IMR-90 (cell line): Measurements from ENCODE around the gene PPFIBP2. TPM values are rescaled to one million over a fixed set of nuclear protein-coding genes. Genes with fewer than 3 reads are reported as not detected.
A peak's percentile ranks its signal among the peaks of the same experiment; 100 is the strongest.

Source experiments
- ATAC-seq: fragments of 200-7000 bp; cut with Tn5 transposase; 2 replicates; pipeline ENCODE4 v1.9.1; 2020; ENCODE audit warnings: low read depth, mild to moderate bottlenecking, moderate library complexity
- BruUV-seq: library from RNA; stranded (reverse); fragments of 400-500 nt; replicated peaks from 2 replicates; lab custom pipeline; 2021; lab: Mats Ljungman, UMichigan
- CTCF ChIA-PET: fragments of 300-600 bp; formaldehyde crosslinking; extraction: SDS; loops from one replicate; lab custom pipeline; 2021; ENCODE audit warnings: antibody characterized with exemption; lab: Yijun Ruan, JAX
- POLR2A ChIA-PET: fragments of 300-600 bp; sonication (Branson Sonifier 250); formaldehyde crosslinking; loops from one replicate; lab custom pipeline; 2022; ENCODE audit warnings: antibody characterized with exemption; ENCODE audit not compliant: unreplicated experiment; lab: Charles Lee
- DNase-seq: peaks from one replicate; pipeline ENCODE4 v3.0.0; 2013
- H2AFZ ChIP-seq: replicated peaks from 2 replicates; pipeline ENCODE3; 2013; ENCODE audit warnings: low read length, mild to moderate bottlenecking; ENCODE audit not compliant: poor library complexity
- H2AK5ac ChIP-seq: 2 replicates; pipeline ENCODE4 v1.6.1; 2013; ENCODE audit warnings: low read depth, low read length, inconsistent platforms
- H2AK9ac ChIP-seq: replicated peaks from 2 replicates; pipeline ENCODE3; 2013; ENCODE audit warnings: mild to moderate bottlenecking, low read depth, low read length, moderate library complexity; ENCODE audit not compliant: poor library complexity
- H2BK120ac ChIP-seq: 2 replicates; pipeline ENCODE4 v1.6.1; 2013; ENCODE audit warnings: low read depth, low read length, inconsistent platforms
- H2BK15ac ChIP-seq: 3 replicates; pipeline ENCODE4 v1.6.1; 2013; ENCODE audit warnings: low read depth, low read length, inconsistent platforms
- H2BK20ac ChIP-seq: 2 replicates; pipeline ENCODE4 v1.6.1; 2013; ENCODE audit warnings: low read depth, mild to moderate bottlenecking, inconsistent platforms, low read length, moderate library complexity
- H2BK5ac ChIP-seq: 2 replicates; pipeline ENCODE4 v1.6.1; 2013; ENCODE audit warnings: mild to moderate bottlenecking, low read depth, low read length, inconsistent platforms; ENCODE audit not compliant: poor library complexity, severe bottlenecking
- H3K14ac ChIP-seq: replicated peaks from 2 replicates; pipeline ENCODE4 v1.6.1; 2013; ENCODE audit warnings: low read depth, low read length, inconsistent platforms
- H3K18ac ChIP-seq: 2 replicates; pipeline ENCODE4 v1.6.1; 2013; ENCODE audit warnings: low read depth, low read length, control low read depth
- H3K23ac ChIP-seq: 2 replicates; pipeline ENCODE4 v1.6.1; 2013; ENCODE audit warnings: low read depth, low read length, inconsistent platforms
- H3K27ac ChIP-seq: 2 replicates; pipeline ENCODE4 v1.5.1; 2013; ENCODE audit warnings: mild to moderate bottlenecking, control low read depth, low read length; ENCODE audit not compliant: insufficient read depth
- H3K27me3 ChIP-seq: 2 replicates; pipeline ENCODE4 v1.6.1; 2013; ENCODE audit warnings: low read length; ENCODE audit not compliant: control insufficient read depth, insufficient read depth
- H3K36me3 ChIP-seq: 2 replicates; pipeline ENCODE4 v1.6.1; 2013; ENCODE audit warnings: low read length, mixed read lengths; ENCODE audit not compliant: control insufficient read depth, insufficient read depth
- H3K4ac ChIP-seq: 2 replicates; pipeline ENCODE4 v1.6.1; 2013; ENCODE audit warnings: low read depth, low read length, inconsistent platforms
- H3K4me1 ChIP-seq: 2 replicates; pipeline ENCODE4 v1.6.1; 2013; ENCODE audit warnings: low read length, mixed read lengths; ENCODE audit not compliant: control insufficient read depth, insufficient read depth
- H3K4me2 ChIP-seq: 2 replicates; pipeline ENCODE4 v1.6.1; 2013; ENCODE audit warnings: low read depth, mild to moderate bottlenecking, control low read depth, low read length, moderate library complexity
- H3K4me3 ChIP-seq: 2 replicates; pipeline ENCODE4 v1.5.1; 2013; ENCODE audit warnings: low read depth, mild to moderate bottlenecking, control low read depth, low read length, moderate library complexity; ENCODE audit not compliant: insufficient read depth
- H3K56ac ChIP-seq: 2 replicates; pipeline ENCODE4 v1.6.1; 2013; ENCODE audit warnings: low read length, inconsistent platforms; ENCODE audit not compliant: insufficient read depth; ENCODE audit errors: extremely low read depth
- H3K79me1 ChIP-seq, 2 experiments: 2 replicates each; pipeline ENCODE4 v1.6.1; 2013; ENCODE audit warnings: low read length in 2 of 2, inconsistent platforms in 1 of 2, low read depth in 1 of 2
- H3K9ac ChIP-seq: 2 replicates; pipeline ENCODE4 v1.6.1; 2013; ENCODE audit warnings: low read depth, low read length, control low read depth
- H3K9me1 ChIP-seq: 2 replicates; pipeline ENCODE4 v1.6.1; 2013; ENCODE audit warnings: low read length, inconsistent platforms; ENCODE audit not compliant: insufficient read depth
- H3K9me3 ChIP-seq: 2 replicates; pipeline ENCODE4 v1.6.1; 2013; ENCODE audit warnings: low read length; ENCODE audit not compliant: control insufficient read depth, insufficient read depth
- H4K20me1 ChIP-seq: 2 replicates; pipeline ENCODE4 v1.6.1; 2013; ENCODE audit warnings: low read length, inconsistent platforms; ENCODE audit not compliant: insufficient read depth
- H4K5ac ChIP-seq: 2 replicates; pipeline ENCODE4 v1.6.1; 2013; ENCODE audit warnings: mild to moderate bottlenecking, low read depth, low read length, control low read depth
- H4K8ac ChIP-seq, 2 experiments: 2 replicates each; pipeline ENCODE4 v1.6.1; 2013; ENCODE audit warnings: low read depth in 2 of 2, low read length in 2 of 2, control low read depth in 1 of 2, inconsistent platforms in 1 of 2
- H4K91ac ChIP-seq: 2 replicates; pipeline ENCODE4 v1.6.1; 2013; ENCODE audit warnings: low read depth, low read length, inconsistent platforms; ENCODE audit not compliant: insufficient read depth
- BHLHE40 ChIP-seq: fragments of 150-350 bp; IDR thresholded peaks from 2 replicates; pipeline ENCODE4 v1.6.1; 2016; ENCODE audit warnings: mild to moderate bottlenecking, low read depth, low read length
- CEBPB ChIP-seq: IDR thresholded peaks from 2 replicates; pipeline ENCODE4 v1.6.1; 2012; ENCODE audit warnings: low read depth, low read length, improper control_type of control experiment
- CHD1 ChIP-seq: IDR thresholded peaks from 2 replicates; pipeline ENCODE4 v1.6.1; 2012; ENCODE audit warnings: low read depth, low read length, improper control_type of control experiment
- CTCF ChIP-seq: conservative IDR thresholded peaks from 2 replicates; pipeline ENCODE4 v1.5.1; 2012; ENCODE audit warnings: mild to moderate bottlenecking, low read depth, low read length, improper control_type of control experiment
- ELK1 ChIP-seq: fragments of 150-350 bp; IDR thresholded peaks from 2 replicates; pipeline ENCODE4 v1.6.1; 2016; ENCODE audit warnings: low read depth, mild to moderate bottlenecking, low read length, moderate library complexity, borderline replicate concordance
- FOS ChIP-seq: fragments of 150-350 bp; IDR thresholded peaks from 2 replicates; pipeline ENCODE4 v1.6.1; 2016; ENCODE audit warnings: low read depth, low read length
- MAFK ChIP-seq: IDR thresholded peaks from 2 replicates; pipeline ENCODE4 v1.6.1; 2012; ENCODE audit warnings: low read depth, low read length, improper control_type of control experiment
- MAZ ChIP-seq: IDR thresholded peaks from 2 replicates; pipeline ENCODE4 v1.6.1; 2012; ENCODE audit warnings: low read depth, mild to moderate bottlenecking, low read length, improper control_type of control experiment, moderate library complexity, borderline replicate concordance
- MXI1 ChIP-seq: IDR thresholded peaks from 2 replicates; pipeline ENCODE4 v1.6.1; 2012; ENCODE audit warnings: low read depth, mild to moderate bottlenecking, low read length, moderate library complexity, borderline replicate concordance
- NFE2L2 ChIP-seq: fragments of 150-350 bp; IDR thresholded peaks from 2 replicates; pipeline ENCODE4 v1.6.1; 2016; ENCODE audit warnings: low read depth, mild to moderate bottlenecking, low read length
- POLR2A ChIP-seq: IDR thresholded peaks from 2 replicates; pipeline ENCODE4 v1.6.1; 2012; ENCODE audit warnings: mild to moderate bottlenecking, low read depth, low read length
- RAD21 ChIP-seq: IDR thresholded peaks from 2 replicates; pipeline ENCODE4 v1.6.1; 2012; ENCODE audit warnings: low read length, improper control_type of control experiment
- RCOR1 ChIP-seq: IDR thresholded peaks from 2 replicates; pipeline ENCODE4 v1.6.1; 2012; ENCODE audit warnings: mild to moderate bottlenecking, low read length, improper control_type of control experiment; ENCODE audit not compliant: insufficient replicate concordance
- RFX5 ChIP-seq: IDR thresholded peaks from 2 replicates; pipeline ENCODE4 v1.8.0; 2012; ENCODE audit warnings: low read depth, mild to moderate bottlenecking, low read length, moderate library complexity
- SMC3 ChIP-seq: fragments of 150-350 bp; IDR thresholded peaks from 2 replicates; pipeline ENCODE4 v1.6.1; 2016; ENCODE audit warnings: low read depth, mild to moderate bottlenecking, antibody characterized with exemption, low read length, moderate library complexity
- USF2 ChIP-seq: fragments of 150-350 bp; IDR thresholded peaks from 2 replicates; pipeline ENCODE4 v1.6.1; 2017; ENCODE audit warnings: mild to moderate bottlenecking, antibody characterized with exemption, low read length, low read depth
- WGBS, 2 experiments: methylation state at CpG; one replicate each; pipeline versions ENCODE4 v1.1.5 to v1.1.7; 2013; ENCODE audit warnings: missing lambda C conversion rate in 2 of 2; ENCODE audit not compliant: insufficient read length in 1 of 2; ENCODE audit errors: extremely low coverage in 2 of 2; 5-methylcytosine and 5-hydroxymethylcytosine counted together
- dilution Hi-C: fragments of 300-500 bp; cut with HindIII; formaldehyde crosslinking; loops from one replicate; pipeline ENCODE4 v1.14.3; 2018; ENCODE audit warnings: low sequenced_read_pairs; ENCODE audit not compliant: unreplicated experiment
- in situ Hi-C: fragments of 300-500 bp; cut with MboI; formaldehyde crosslinking; loops from 3 replicates; pipeline ENCODE4 v1.14.3; 2019; ENCODE audit warnings: low sequenced_read_pairs, inconsistent platforms, mixed read lengths
- intact Hi-C: fragments of 100-400 bp; cut with micrococcal nuclease; formaldehyde crosslinking; loops from 2 replicates; pipeline ENCODE4 v1.10.0; 2022
- polyA plus RNA-seq, 3 experiments: library from polyadenylated mRNA; depleted of rRNA; stranded (reverse); fragments of >200 nt; gene quantifications; 2 replicates each; pipeline ENCODE4 v1.2.3, GENCODE V29; 2012; ENCODE audit warnings: low replicate concordance in 1 of 3
- total RNA-seq: library from RNA; depleted of rRNA; stranded (reverse); fragments of >200 nt; gene quantifications from 2 replicates; pipeline ENCODE4 v1.2.3, GENCODE V29; 2012

PPFIBP2 gene
- total and polyA plus RNA-seq, 2 of the 4 experiments (the other 2 are of a cell fraction), result 6.0 to 11.8 TPM

GRCh38 chr11:7651140-7651551 lies 137.3 kb downstream of the PPFIBP2 start:
- Histone ChIP-seq H3K9me1 (no peaks in the 10 kb centered on the region), H3K18ac (no peak overlapping the region), H3K36me3 (peaks cover 3% of the 10 kb centered on the region), H3K14ac (no peak overlapping the region), H4K91ac (no peak overlapping the region), H2AK9ac (no peak overlapping the region), H3K79me1 (no peaks in the 10 kb centered on the region), H3K27me3 (no peaks in the 10 kb centered on the region), H3K4ac (no peak overlapping the region), H4K8ac (no peak overlapping the region), H3K27ac (no peak overlapping the region), H3K4me2 (no peak overlapping the region), H4K5ac (no peak overlapping the region), H4K20me1 (no peaks in the 10 kb centered on the region), H2AK5ac (no peak overlapping the region), H2BK15ac (no peak overlapping the region), H3K4me1 (no peaks in the 10 kb centered on the region), H3K9me3 (no peaks in the 10 kb centered on the region), H3K9ac (no peak overlapping the region), H3K56ac (no peak overlapping the region), H2BK20ac (no peak overlapping the region), H2BK120ac (no peak overlapping the region), H2BK5ac (no peak overlapping the region), H3K4me3 (no peak overlapping the region), H3K23ac (no peak overlapping the region), H2AFZ (no peak overlapping the region)
- intact Hi-C loops, result no loop called here
- DNase-seq (peak; percentile 13), ATAC-seq (no peak)
- ChIA-PET POLR2A (no interaction called here), CTCF (no interaction called here)
- WGBS, 2 experiments, result no CpG with 5 or more reads among the region's 5 CpGs
- TF ChIP-seq ELK1 (no peak), CEBPB (no peak), MAZ (no peak), SMC3 (no peak), POLR2A (no peak), RCOR1 (no peak), CTCF (no peak), RAD21 (no peak), MAFK (no peak), NFE2L2 (no peak), CHD1 (no peak), RFX5 (no peak), MXI1 (no peak), FOS (no peak), BHLHE40 (no peak), USF2 (no peak)
- dilution Hi-C loops, result no loop called here
- in situ Hi-C loops, result loop anchor here (5.0 kb wide), 1 partner anchor 79 kb away; no protein-coding TSS in a partner anchor
- BruUV-seq, result no TSS peak
